Vagina (tissue), 2 donors: ENCODE results near the gene CP.

ENCODE experiments used
- CTCF ChIP-seq, 3 experiments: fragments of 450-650 bp in 2 of 3; fragments of 200-600 bp in 1 of 3; sonication (generic) in 1 of 3; IDR thresholded peaks; one replicate each; pipeline ENCODE4 v1.5.1; 2017 to 2019; ENCODE audit warnings: antibody characterized with exemption in 3 of 3, mild to moderate bottlenecking in 2 of 3, moderate library complexity in 2 of 3
- POLR2A ChIP-seq, 2 donors: fragments of 450-650 bp; IDR thresholded peaks; one replicate each; pipeline ENCODE4 v1.6.1; 2017; ENCODE audit warnings: antibody characterized with exemption in 2 of 2, mild to moderate bottlenecking in 2 of 2, moderate library complexity in 2 of 2
- POLR2AphosphoS5 ChIP-seq, 2 donors: sonication (generic); formaldehyde crosslinking; IDR thresholded peaks; one replicate each; pipeline ENCODE4 v1.9.0; 2017; ENCODE audit warnings: antibody characterized with exemption in 2 of 2, mild to moderate bottlenecking in 2 of 2, low read depth in 1 of 2; ENCODE audit not compliant: insufficient read depth in 1 of 2

GRCh38 chr3:149214702-149215101 lies 6.9 kb downstream of the CP start:
- TF ChIP-seq CTCF (IDR thresholded peaks at IDR 0.05) = no peak
- no peak for TF ChIP-seq POLR2A (IDR thresholded peaks at IDR 0.05)
- TF ChIP-seq POLR2AphosphoS5 (IDR thresholded peaks at IDR 0.05; ENCODE audit: insufficient read depth in 1 of 2, low read depth in 1 of 2) = no peak
